H9 (cell line): ENCODE results near the gene BCAS3. TPM values are rescaled to one million over a fixed set of nuclear protein-coding genes. Genes with fewer than 3 reads are reported as not detected.

Experiments
- DNase-seq: peaks from one replicate; pipeline ENCODE4 v3.0.0-alpha.2; 2017
- H2AFZ ChIP-seq: one replicate; pipeline ENCODE4 v1.6.1; 2013; ENCODE audit warnings: mild to moderate bottlenecking, low read length, control low read depth, moderate library complexity
- H2AK5ac ChIP-seq: 2 replicates; pipeline ENCODE4 v1.6.1; 2013; ENCODE audit warnings: low read length, control low read depth, mixed read lengths; ENCODE audit not compliant: insufficient read length
- H2BK120ac ChIP-seq: one replicate; pipeline ENCODE4 v1.6.1; 2013; ENCODE audit warnings: low read depth, mild to moderate bottlenecking, low read length, control low read depth, inconsistent platforms; ENCODE audit not compliant: poor library complexity, severe bottlenecking
- H2BK12ac ChIP-seq: 2 replicates; pipeline ENCODE4 v1.6.1; 2013; ENCODE audit warnings: low read length, control low read depth, mixed read lengths, low read depth; ENCODE audit not compliant: insufficient read length
- H2BK15ac ChIP-seq: 2 replicates; pipeline ENCODE4 v1.6.1; 2013; ENCODE audit warnings: low read depth, low read length, control low read depth
- H2BK20ac ChIP-seq: one replicate; pipeline ENCODE4 v1.6.1; 2013; ENCODE audit warnings: low read depth, mild to moderate bottlenecking, low read length, control low read depth, inconsistent platforms; ENCODE audit not compliant: poor library complexity, severe bottlenecking
- H2BK5ac ChIP-seq: 2 replicates; pipeline ENCODE4 v1.6.1; 2013; ENCODE audit warnings: low read length, control low read depth, mixed read lengths; ENCODE audit not compliant: insufficient read length
- H3K14ac ChIP-seq: 2 replicates; pipeline ENCODE4 v1.6.1; 2013; ENCODE audit warnings: low read length, control low read depth; ENCODE audit not compliant: insufficient read depth
- H3K18ac ChIP-seq: 2 replicates; pipeline ENCODE4 v1.6.1; 2013; ENCODE audit warnings: low read depth, mild to moderate bottlenecking, mixed read lengths, low read length, control low read depth; ENCODE audit not compliant: insufficient read length
- H3K23ac ChIP-seq: 2 replicates; pipeline ENCODE4 v1.6.1; 2013; ENCODE audit warnings: low read length, control low read depth, mixed read lengths, low read depth; ENCODE audit not compliant: insufficient read length
- H3K23me2 ChIP-seq: 2 replicates; pipeline ENCODE4 v1.6.1; 2013; ENCODE audit warnings: low read depth, mild to moderate bottlenecking, mixed read lengths, low read length, control low read depth; ENCODE audit not compliant: insufficient read length, poor library complexity, severe bottlenecking
- H3K27ac ChIP-seq: 2 replicates; pipeline ENCODE4 v1.5.1; 2013; ENCODE audit warnings: low read length, control low read depth, mixed read lengths, low read depth; ENCODE audit not compliant: insufficient read length
- H3K27me3 ChIP-seq: 2 replicates; pipeline ENCODE4 v1.6.1; 2013; ENCODE audit warnings: low read length, control low read depth, inconsistent platforms; ENCODE audit not compliant: insufficient read depth
- H3K4ac ChIP-seq: 2 replicates; pipeline ENCODE4 v1.6.1; 2013; ENCODE audit warnings: low read depth, mild to moderate bottlenecking, control low read depth, inconsistent platforms, low read length, moderate library complexity
- H3K4me1 ChIP-seq: 2 replicates; pipeline ENCODE4 v1.6.1; 2013; ENCODE audit warnings: low read length, control low read depth, inconsistent platforms; ENCODE audit not compliant: insufficient read depth
- H3K4me2 ChIP-seq: 2 replicates; pipeline ENCODE4 v1.6.1; 2013; ENCODE audit warnings: low read length, control low read depth, mixed read lengths; ENCODE audit not compliant: insufficient read length, insufficient read depth
- H3K56ac ChIP-seq: 2 replicates; pipeline ENCODE4 v1.6.1; 2013; ENCODE audit warnings: low read depth, mild to moderate bottlenecking, mixed read lengths, low read length, control low read depth; ENCODE audit not compliant: insufficient read length
- H3K79me1 ChIP-seq: 2 replicates; pipeline ENCODE4 v1.6.1; 2013; ENCODE audit warnings: low read depth, mild to moderate bottlenecking, moderate library complexity, low read length, control low read depth, inconsistent platforms; ENCODE audit not compliant: insufficient read depth, poor library complexity, severe bottlenecking
- H3K79me2 ChIP-seq: 2 replicates; pipeline ENCODE4 v1.6.1; 2013; ENCODE audit warnings: low read length, control low read depth, inconsistent platforms; ENCODE audit not compliant: insufficient read depth
- H3K9ac ChIP-seq: 2 replicates; pipeline ENCODE4 v1.6.1; 2013; ENCODE audit warnings: low read length, control low read depth, mixed read lengths; ENCODE audit not compliant: insufficient read length; ENCODE audit errors: extremely low read depth
- H3K9me3 ChIP-seq: one replicate; pipeline ENCODE4 v1.6.1; 2013; ENCODE audit warnings: low read depth, low read length, inconsistent platforms; ENCODE audit not compliant: control insufficient read depth
- H3T11ph ChIP-seq: one replicate; pipeline ENCODE4 v1.6.1; 2013; ENCODE audit warnings: mild to moderate bottlenecking, low read length, control low read depth, inconsistent platforms
- H4K20me1 ChIP-seq: one replicate; pipeline ENCODE4 v1.6.1; 2013; ENCODE audit not compliant: control insufficient read depth, insufficient read length, insufficient read depth
- H4K5ac ChIP-seq: 2 replicates; pipeline ENCODE4 v1.6.1; 2013; ENCODE audit warnings: low read depth, mild to moderate bottlenecking, mixed read lengths, low read length, control low read depth; ENCODE audit not compliant: insufficient read length
- H4K8ac ChIP-seq: replicated peaks from 2 replicates; pipeline ENCODE4 v1.6.1; 2013; ENCODE audit warnings: low read length, control low read depth, mixed read lengths, low read depth; ENCODE audit not compliant: insufficient read length
- H4K91ac ChIP-seq: 2 replicates; pipeline ENCODE4 v1.6.1; 2013; ENCODE audit warnings: low read depth, mild to moderate bottlenecking, moderate library complexity, mixed read lengths, low read length, control low read depth; ENCODE audit not compliant: insufficient read length
- H3K27ac Mint-ChIP-seq, 3 experiments: 2 replicates in 2 of 3; 3 replicates in 1 of 3; pipeline ENCODE4 v1.8.0; 2020 to 2021; ENCODE audit warnings: mixed read lengths in 3 of 3, mild to moderate bottlenecking in 1 of 3, moderate library complexity in 1 of 3
- H3K27me3 Mint-ChIP-seq: 2 replicates; pipeline ENCODE4 v1.8.0; 2021; ENCODE audit warnings: low read depth, mild to moderate bottlenecking, moderate library complexity, mixed read lengths
- H3K36me3 Mint-ChIP-seq, 3 experiments: 2 replicates in 2 of 3; 3 replicates in 1 of 3; pipeline ENCODE4 v1.8.0; 2020 to 2021; ENCODE audit warnings: low read depth in 3 of 3, mixed read lengths in 3 of 3; ENCODE audit not compliant: insufficient read depth in 1 of 3
- H3K4me1 Mint-ChIP-seq, 2 experiments: 2 replicates each; pipeline ENCODE4 v1.8.0; 2020; ENCODE audit warnings: mixed read lengths in 2 of 2
- H3K4me3 Mint-ChIP-seq, 2 experiments: 2 replicates in 1 of 2; 3 replicates in 1 of 2; pipeline ENCODE4 v1.8.0; 2020 to 2021; ENCODE audit warnings: mild to moderate bottlenecking in 2 of 2, mixed read lengths in 2 of 2, moderate library complexity in 1 of 2
- H3K9me3 Mint-ChIP-seq, 2 experiments: 2 replicates in 1 of 2; 3 replicates in 1 of 2; pipeline ENCODE4 v1.8.0; 2020; ENCODE audit warnings: mild to moderate bottlenecking in 2 of 2, mixed read lengths in 2 of 2, moderate library complexity in 1 of 2
- WGBS: extraction: QIAGEN DNeasy Blood & Tissue Kit; methylation state at CpG from one replicate; pipeline ENCODE4 v1.1.7; 2013; ENCODE audit warnings: missing lambda C conversion rate, low lambda C conversion rate, mixed read lengths; ENCODE audit not compliant: insufficient read length; ENCODE audit errors: extremely low coverage; 5-methylcytosine and 5-hydroxymethylcytosine counted together
- total RNA-seq: library from RNA; stranded (reverse); gene quantifications from 2 replicates; pipeline ENCODE4 v1.2.1, GENCODE V29; 2021
- TF ChIP-seq, protein P1 (sequence below): fragments of 200-600 bp; sonication (generic); conservative IDR thresholded peaks from 3 replicates; pipeline ENCODE4 v1.8.0; 2021; ENCODE audit warnings: antibody characterized with exemption, mild to moderate bottlenecking

Gene BCAS3
- total RNA-seq, 1 experiment from 2014 or later: 22.4 TPM

DNA sequence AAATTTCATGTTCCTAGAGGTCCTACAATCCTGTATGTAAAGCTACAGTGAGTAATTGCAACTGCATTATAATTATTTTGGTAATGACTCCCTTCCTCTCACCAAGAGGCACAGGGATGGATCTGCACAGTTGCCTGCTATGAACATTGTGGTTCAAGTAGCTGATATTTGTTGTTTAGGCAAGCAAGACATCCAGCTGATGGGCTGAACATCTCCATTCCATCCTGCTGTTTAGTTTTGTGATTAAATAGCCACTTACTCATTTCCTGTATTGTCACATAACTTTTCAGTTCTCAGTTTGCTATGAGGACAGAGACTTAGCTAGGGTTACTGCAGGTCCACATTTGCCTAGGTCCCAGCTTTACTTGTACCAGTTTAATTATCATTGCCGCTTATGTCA is 540.8 kb downstream of the BCAS3 start:
- no peak overlapping the region for H3K18ac ChIP-seq
- H3K4ac ChIP-seq: no peak overlapping the region
- Mint-ChIP-seq H3K27ac (no peak overlapping the region), H3K4me1 (peaks cover 3 to 5% of the 10 kb centered on the region in 2 experiments; a peak in 2 of 4 replicates), H3K4me3 (no peak overlapping the region), H3K36me3 (no peaks in the 10 kb centered on the region), H3K9me3 (no peaks in the 10 kb centered on the region), H3K27me3 (no peaks in the 10 kb centered on the region)
- H4K8ac ChIP-seq: no peak overlapping the region
- H3K4me1 ChIP-seq: no peaks in the 10 kb centered on the region; the same call in 1 of the 2 replicates
- DNase-seq: no peak
- no peak overlapping the region for H2BK120ac ChIP-seq
- no peaks in the 10 kb centered on the region for H4K20me1 ChIP-seq
- no peak overlapping the region for H2BK5ac ChIP-seq
- H3K23me2 ChIP-seq: no peaks in the 10 kb centered on the region
- H4K91ac ChIP-seq: no peak overlapping the region
- no peak overlapping the region for H2BK20ac ChIP-seq
- no peak overlapping the region for H3K14ac ChIP-seq
- H3T11ph ChIP-seq: no peak overlapping the region
- no peak overlapping the region for H3K23ac ChIP-seq
- no peak overlapping the region for H2BK12ac ChIP-seq
- no peak overlapping the region for H2AFZ ChIP-seq
- H4K5ac ChIP-seq: no peak overlapping the region
- TF ChIP-seq, protein P1, sequence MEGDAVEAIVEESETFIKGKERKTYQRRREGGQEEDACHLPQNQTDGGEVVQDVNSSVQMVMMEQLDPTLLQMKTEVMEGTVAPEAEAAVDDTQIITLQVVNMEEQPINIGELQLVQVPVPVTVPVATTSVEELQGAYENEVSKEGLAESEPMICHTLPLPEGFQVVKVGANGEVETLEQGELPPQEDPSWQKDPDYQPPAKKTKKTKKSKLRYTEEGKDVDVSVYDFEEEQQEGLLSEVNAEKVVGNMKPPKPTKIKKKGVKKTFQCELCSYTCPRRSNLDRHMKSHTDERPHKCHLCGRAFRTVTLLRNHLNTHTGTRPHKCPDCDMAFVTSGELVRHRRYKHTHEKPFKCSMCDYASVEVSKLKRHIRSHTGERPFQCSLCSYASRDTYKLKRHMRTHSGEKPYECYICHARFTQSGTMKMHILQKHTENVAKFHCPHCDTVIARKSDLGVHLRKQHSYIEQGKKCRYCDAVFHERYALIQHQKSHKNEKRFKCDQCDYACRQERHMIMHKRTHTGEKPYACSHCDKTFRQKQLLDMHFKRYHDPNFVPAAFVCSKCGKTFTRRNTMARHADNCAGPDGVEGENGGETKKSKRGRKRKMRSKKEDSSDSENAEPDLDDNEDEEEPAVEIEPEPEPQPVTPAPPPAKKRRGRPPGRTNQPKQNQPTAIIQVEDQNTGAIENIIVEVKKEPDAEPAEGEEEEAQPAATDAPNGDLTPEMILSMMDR: no peak
- no CpG with 5 or more reads among the region's 1 CpG for WGBS
- H3K9ac ChIP-seq: no peak overlapping the region
- no peaks in the 10 kb centered on the region for H3K27me3 ChIP-seq
- H3K79me2 ChIP-seq: no peaks in the 10 kb centered on the region
- H3K4me2 ChIP-seq: no peak overlapping the region
- no peak overlapping the region for H2AK5ac ChIP-seq
- no peaks in the 10 kb centered on the region for H3K9me3 ChIP-seq
- H3K79me1 ChIP-seq: no peaks in the 10 kb centered on the region
- H3K56ac ChIP-seq: no peak overlapping the region
- no peak overlapping the region for H3K27ac ChIP-seq
- H2BK15ac ChIP-seq: no peak overlapping the region
